ENCODE results near the gene TEX13B. TPM values are rescaled to one million over a fixed set of nuclear protein-coding genes. Genes with fewer than 3 reads are reported as not detected.
"Not testable (repeated sequence)": the region's sequence is repeated elsewhere in the genome, so short reads cannot be mapped to it uniquely, and the experiment has no call there.

Gene TEX13B
- total RNA-seq: not detected

DNA sequence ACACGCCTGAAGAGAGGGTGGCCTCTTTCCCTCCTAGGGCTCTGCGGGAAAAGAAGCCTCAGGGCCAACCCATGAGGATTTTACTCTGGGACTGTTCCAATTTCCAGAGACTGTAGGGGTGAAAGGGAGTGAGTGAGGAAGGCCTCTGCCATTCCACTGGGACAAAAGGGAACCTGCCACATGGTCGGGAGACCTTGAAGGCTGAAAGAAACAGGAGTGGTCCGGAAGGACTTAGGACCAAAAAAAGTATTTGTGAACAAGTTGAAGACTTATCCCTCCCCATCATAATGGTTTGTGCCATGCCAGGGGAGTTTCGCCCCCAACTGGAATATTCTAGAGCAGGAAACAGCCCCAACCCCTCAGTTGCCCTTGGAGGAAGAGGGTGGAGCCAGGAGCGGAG lies at the start of gene TEX13B:
TSS of gene TEX13B (minus strand) at position 15 of the 400 bp plus-strand sequence. CDS start 243 bp downstream, outside the sequence.
- DNase-seq (ENCODE audit: low spot score): no peak
- no peak for ATAC-seq

GRCh38 chrX:108029928-108030711 lies 48.0 kb upstream of the TEX13B start:
- DNase-seq (ENCODE audit: low spot score) (no peak), ATAC-seq (no peak)

DNA sequence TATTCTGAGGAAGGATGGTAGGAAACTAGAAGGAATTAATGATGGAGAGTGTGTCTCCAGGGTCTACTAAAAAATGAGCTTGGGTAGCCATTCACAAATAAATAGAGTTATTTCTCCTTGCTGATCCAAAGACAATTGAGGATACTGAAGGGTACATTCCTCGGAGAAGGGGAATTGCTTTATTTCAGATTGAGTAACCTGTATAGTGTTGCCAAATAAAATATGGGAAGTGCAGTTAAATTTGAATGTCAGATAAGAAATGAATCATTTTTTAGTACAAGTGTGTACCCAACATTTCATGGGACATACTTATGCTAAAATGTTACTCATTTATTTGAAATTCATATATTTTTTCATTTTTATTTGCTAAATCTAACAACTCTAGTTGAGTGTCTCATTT lies 46.7 kb upstream of the TEX13B start:
- DNase-seq (ENCODE audit: low spot score) (no peak), ATAC-seq (no peak)

- DNase-seq (ENCODE audit: low spot score) (no peak), ATAC-seq (no peak)
Measured at GRCh38 chrX:108025954-108026600, 43.9 kb upstream of the TEX13B start.

DNA sequence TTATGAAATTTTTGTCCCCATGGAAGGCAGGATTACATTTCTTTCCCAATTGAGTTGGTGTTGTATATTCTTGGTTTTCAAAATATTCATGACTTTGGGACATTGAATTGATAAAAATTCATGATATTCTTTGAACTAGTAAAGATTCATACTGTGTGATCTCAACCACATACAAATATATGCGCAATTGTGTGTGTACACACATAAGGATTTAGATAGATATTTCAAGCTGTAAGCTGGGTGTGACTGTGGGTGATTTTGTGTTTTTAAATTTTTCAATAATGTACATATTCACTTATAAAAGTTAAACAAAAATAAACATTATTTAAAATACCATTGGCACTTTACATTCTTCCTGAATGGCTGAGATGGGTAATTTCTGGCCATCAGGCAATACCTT lies 43.2 kb upstream of the TEX13B start:
- ATAC-seq (no peak), DNase-seq (ENCODE audit: low spot score) (no peak)

DNA sequence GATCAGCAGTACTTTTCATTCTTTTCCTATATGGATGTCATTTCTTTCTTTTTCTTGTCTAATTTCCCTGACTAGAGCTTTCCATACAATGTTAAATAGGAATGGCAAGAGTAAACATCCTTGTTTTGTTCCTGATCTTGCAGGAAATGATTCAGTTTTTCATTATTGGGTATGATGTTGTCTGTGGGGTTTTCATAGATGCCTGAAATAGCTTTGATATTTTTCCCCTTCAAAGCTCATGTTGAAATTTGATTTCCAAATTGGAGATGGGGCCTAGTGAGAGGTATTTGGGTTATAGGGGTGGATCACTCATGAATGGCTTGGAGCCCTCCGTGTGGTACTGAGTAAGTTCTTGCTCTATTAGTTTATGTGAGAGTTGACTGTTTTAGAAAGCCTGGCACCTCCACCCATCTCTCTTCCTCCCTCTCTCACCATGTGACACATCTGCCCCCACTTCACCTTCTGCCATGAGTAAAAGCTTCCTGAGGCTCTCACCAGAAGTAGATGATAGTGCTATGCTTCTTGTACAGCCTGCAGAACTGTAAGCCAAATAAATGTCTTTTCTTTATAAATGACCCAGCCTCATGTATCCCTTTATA lies 40.4 kb upstream of the TEX13B start:
- no peak for ATAC-seq
- no peak for DNase-seq (ENCODE audit: low spot score)

- DNase-seq (ENCODE audit: low spot score): no peak
- ATAC-seq: peak; percentile 63
Measured at GRCh38 chrX:108020631-108021030, 38.5 kb upstream of the TEX13B start.

- DNase-seq (ENCODE audit: low spot score) (no peak), ATAC-seq (no peak)
Measured at GRCh38 chrX:108019382-108019875, 37.3 kb upstream of the TEX13B start.

DNA sequence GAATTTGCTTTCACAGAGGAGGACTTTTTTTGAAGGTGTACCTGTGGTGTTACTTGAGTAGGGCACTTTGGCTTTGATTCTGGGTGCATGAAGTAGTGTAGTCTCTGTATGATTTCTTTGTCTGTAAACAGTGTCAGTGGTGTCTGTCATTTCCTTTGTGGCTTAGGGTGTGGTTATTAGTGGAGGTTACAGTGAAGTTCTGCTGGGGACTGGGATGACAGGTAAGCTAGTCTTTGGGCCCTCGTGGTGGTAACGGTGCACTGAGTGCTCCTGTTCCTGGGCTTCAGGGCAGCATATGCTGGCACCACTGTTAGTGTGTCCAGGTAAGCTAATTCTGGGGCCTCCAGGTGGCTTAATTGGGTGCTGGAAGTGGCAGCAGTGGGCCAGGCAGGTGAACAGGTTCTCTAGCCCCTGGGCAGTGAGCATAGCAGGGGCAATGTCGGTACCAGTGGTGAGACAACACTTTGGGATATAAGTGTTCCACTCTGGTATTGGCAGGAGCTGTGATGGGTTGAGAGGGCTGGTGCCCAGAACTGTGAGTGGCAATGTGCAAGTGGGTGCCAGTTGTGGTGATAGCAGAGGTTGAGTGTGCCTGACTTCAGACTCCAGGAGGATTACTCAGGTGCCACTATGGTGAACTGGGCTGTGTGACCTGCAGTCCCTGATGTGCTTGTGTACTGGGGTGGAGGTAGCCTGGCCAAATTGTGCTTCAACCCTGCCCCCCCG lies 36.6 kb upstream of the TEX13B start:
- DNase-seq (ENCODE audit: low spot score) (no peak), ATAC-seq (no peak)

DNA sequence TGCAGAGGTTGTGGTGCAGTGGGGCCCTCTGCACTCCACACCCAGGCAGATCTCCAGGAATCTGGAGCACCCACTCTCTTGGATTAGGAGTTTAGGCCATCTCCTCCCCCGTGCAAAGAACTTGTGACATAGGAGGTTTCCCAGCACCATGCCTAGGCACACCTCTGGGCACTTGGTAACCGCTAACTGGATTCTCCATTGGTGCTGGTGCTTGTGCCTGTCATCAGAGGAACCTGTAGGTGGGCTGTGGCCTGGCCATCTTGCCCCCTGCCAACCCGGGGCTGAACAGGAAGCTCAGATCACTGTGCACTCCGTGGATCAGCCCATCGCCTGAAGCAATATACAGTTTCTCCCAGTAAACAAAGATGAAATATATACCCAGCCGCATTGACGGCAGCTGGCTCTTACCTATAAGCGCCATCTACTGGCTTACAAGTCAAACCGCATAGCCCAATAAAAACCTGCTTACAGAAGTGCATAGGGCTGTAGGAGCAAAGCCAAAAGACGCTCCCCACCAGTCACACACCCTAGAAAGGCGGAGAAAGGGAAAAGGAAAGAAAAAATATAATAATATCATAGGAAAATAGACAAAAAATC lies 19.1 kb upstream of the TEX13B start:
- ATAC-seq (peak; percentile 77), DNase-seq (ENCODE audit: low spot score) (no peak)

GRCh38 chrX:108000751-108001150 lies 18.6 kb upstream of the TEX13B start:
- ATAC-seq (no peak), DNase-seq (ENCODE audit: low spot score) (no peak)

- ATAC-seq (no peak), DNase-seq (ENCODE audit: low spot score) (no peak)
Measured at GRCh38 chrX:107996124-107996523, 14.0 kb upstream of the TEX13B start.

DNA sequence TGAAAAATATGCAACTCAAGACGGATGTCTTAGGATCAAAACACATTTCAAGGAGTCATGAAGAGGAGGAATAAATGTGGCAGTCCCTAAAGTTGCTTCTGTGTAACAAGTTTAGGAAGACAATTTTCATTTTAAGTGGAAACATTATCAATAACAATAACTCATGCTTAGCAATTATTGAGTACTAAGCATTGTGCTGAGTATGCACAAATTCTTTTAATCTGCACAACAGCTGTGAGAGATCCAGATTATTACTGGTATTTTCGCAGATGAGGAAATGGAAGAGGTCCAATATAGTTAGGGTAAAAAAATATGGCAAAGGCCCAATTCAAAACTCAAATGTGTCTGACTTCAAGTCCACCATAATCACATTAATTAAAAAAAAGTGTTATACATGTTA lies 2.9 kb upstream of the TEX13B start:
- no peak for DNase-seq (ENCODE audit: low spot score)
- ATAC-seq: no peak

GRCh38 chrX:107979534-107979933 lies 2.6 kb downstream of the TEX13B start:
- DNase-seq (ENCODE audit: low spot score) (no peak), ATAC-seq (no peak)

DNA sequence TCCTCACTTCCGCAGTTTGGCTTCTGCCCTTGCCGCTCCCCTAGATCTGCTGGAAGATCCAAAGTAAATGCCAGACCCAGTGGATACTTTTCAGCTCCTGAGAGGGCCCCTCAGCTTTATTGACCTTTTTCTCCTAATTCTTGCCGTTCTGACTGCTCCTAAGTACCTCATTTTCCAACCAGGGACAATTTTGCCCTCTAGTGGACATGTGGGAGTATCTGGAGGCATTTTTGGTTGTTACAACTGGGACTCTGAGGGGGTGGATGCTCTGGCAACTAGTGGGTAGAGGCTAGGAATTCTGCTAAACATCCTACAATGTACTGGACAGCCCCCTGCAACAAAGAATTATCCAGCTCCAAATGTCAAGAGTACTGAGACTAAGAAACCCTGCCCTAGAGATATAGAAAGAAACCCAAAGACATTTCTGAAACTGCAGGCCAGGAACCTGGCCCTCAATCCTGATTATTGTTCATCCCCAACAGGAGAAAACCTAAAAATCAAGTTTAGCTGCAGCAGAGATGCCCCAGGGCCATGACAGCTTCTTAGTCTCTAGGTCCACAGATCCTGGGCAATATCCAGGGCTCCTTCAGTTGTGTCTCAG lies 3.4 kb downstream of the TEX13B start:
- ATAC-seq: peak; percentile 71
- DNase-seq (ENCODE audit: low spot score): no peak

GRCh38 chrX:107978071-107978470 lies 4.1 kb downstream of the TEX13B start:
- ATAC-seq (no peak), DNase-seq (ENCODE audit: low spot score) (no peak)

- ATAC-seq: no peak
- DNase-seq (ENCODE audit: low spot score): no peak
Measured at GRCh38 chrX:107971636-107972035, 10.5 kb downstream of the TEX13B start.

- no peak for DNase-seq (ENCODE audit: low spot score)
- ATAC-seq: no peak
Measured at GRCh38 chrX:107970073-107970472, 12.1 kb downstream of the TEX13B start.

DNA sequence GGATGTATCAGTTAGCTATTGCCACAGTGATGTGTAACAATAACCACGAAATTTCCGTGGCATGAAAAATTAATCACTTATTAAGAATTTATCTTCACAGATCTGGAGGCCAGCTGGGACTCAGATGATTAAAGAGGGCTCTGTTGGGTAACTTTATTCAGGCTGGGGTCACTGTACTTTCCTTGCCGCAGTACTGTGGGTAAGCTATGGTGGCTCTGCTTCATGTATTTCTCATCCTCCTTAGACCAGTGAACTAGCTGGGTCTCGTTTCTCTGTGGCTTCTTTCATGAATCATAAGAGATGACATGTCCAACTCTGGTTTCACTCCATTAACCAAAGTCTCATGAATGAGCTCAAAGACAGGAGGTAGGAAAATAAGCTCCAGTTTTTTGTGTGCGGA lies 13.5 kb downstream of the TEX13B start:
- DNase-seq (ENCODE audit: low spot score) (no peak), ATAC-seq (no peak)

GRCh38 chrX:107955337-107955736 lies 26.8 kb downstream of the TEX13B start:
- ATAC-seq; DNase-seq (ENCODE audit: low spot score): not testable (repeated sequence)

All from left lobe of liver (tissue), 2 donors.